ENCODE measurements around the gene MAPK12.

- TF ChIP-seq CTCF (IDR thresholded peaks at IDR 0.05; ENCODE audit: low read depth, low read length) (no peak), MAX (IDR thresholded peaks at IDR 0.05; ENCODE audit: low read depth, low read length) (0 out of 2 replicates have a peak, but pooled peaks have one; percentile 34)
Measured at GRCh38 chr22:50270666-50271394, 9.3 kb upstream of the MAPK12 start.

Measured in NB4 (cell line).